SK-N-SH (cell line): ENCODE measurements around the gene KCNQ4. TPM values are rescaled to one million over a fixed set of nuclear protein-coding genes. Genes with fewer than 3 reads are reported as not detected.

Experiments used
- CTCF ChIA-PET: fragments of 300-600, 350-600 bp; formaldehyde crosslinking; extraction: SDS; loops from one replicate; lab custom pipeline; 2021; lab: Yijun Ruan, JAX
- POLR2A ChIA-PET: fragments of 350-600 bp; sonication (Branson Sonifier 250); formaldehyde crosslinking; extraction: SDS; loops from one replicate; lab custom pipeline; 2020; ENCODE audit warnings: antibody characterized with exemption, inconsistent platforms; lab: Yijun Ruan, JAX
- DNase-seq: peaks from one replicate; pipeline ENCODE4 v3.0.0; 2012
- H2AFZ ChIP-seq: fragments of 200-600 bp; sonication (generic); 2 replicates; pipeline ENCODE4 v1.8.1; 2016; ENCODE audit warnings: antibody characterized with exemption, mild to moderate bottlenecking, low read depth
- H3F3A ChIP-seq: fragments of 200-600 bp; sonication (generic); replicated peaks from 2 replicates; pipeline ENCODE3; 2016; ENCODE audit warnings: antibody characterized with exemption, mild to moderate bottlenecking; ENCODE audit not compliant: insufficient read depth
- H3K27ac ChIP-seq, 2 experiments: fragments of 200-500 bp in 1 of 2; fragments of 200-600 bp in 1 of 2; sonication (Bioruptor generic) in 1 of 2; sonication (generic), shearing (Covaris generic) in 1 of 2; 2 replicates each; pipeline versions ENCODE4 v1.5.1 to v1.6.1; 2014 to 2016; ENCODE audit warnings: low read depth in 2 of 2, inconsistent platforms in 1 of 2, low read length in 1 of 2, mild to moderate bottlenecking in 1 of 2, mixed read lengths in 1 of 2
- H3K27me3 ChIP-seq: fragments of 200-600 bp; sonication (generic), shearing (Covaris generic); 2 replicates; pipeline ENCODE4 v1.6.1; 2016; ENCODE audit warnings: mixed run types; ENCODE audit not compliant: insufficient read depth
- H3K36me3 ChIP-seq, 2 experiments: fragments of 200-500 bp in 1 of 2; fragments of 200-600 bp in 1 of 2; sonication (Bioruptor generic) in 1 of 2; sonication (generic) in 1 of 2; replicated peaks in 1 of 2; 2 replicates each; pipeline versions ENCODE3 to v1.5.1; 2014 to 2016; ENCODE audit warnings: low read length in 1 of 2, mild to moderate bottlenecking in 1 of 2; ENCODE audit not compliant: insufficient read depth in 2 of 2, control insufficient read depth in 1 of 2
- H3K4me1 ChIP-seq, 2 experiments: fragments of 200-500 bp in 1 of 2; fragments of 200-600 bp in 1 of 2; sonication (Bioruptor generic) in 1 of 2; sonication (generic), shearing (Covaris generic) in 1 of 2; 2 replicates each; pipeline versions ENCODE4 v1.5.1 to v1.6.1; 2014 to 2016; ENCODE audit warnings: low read depth in 1 of 2, low read length in 1 of 2, mixed run types in 1 of 2; ENCODE audit not compliant: insufficient read depth in 2 of 2, control insufficient read depth in 1 of 2
- H3K4me2 ChIP-seq: fragments of 200-600 bp; sonication (generic), shearing (Covaris generic); 2 replicates; pipeline ENCODE4 v1.6.1; 2017; ENCODE audit warnings: mixed run types
- H3K4me3 ChIP-seq, 2 experiments: fragments of 200-500 bp in 1 of 2; fragments of 200-600 bp in 1 of 2; sonication (Bioruptor generic) in 1 of 2; sonication (generic), shearing (Covaris generic) in 1 of 2; 2 replicates each; pipeline versions ENCODE4 v1.5.1 to v1.8.1; 2014 to 2016; ENCODE audit warnings: low read depth in 2 of 2, inconsistent platforms in 1 of 2, low read length in 1 of 2, mild to moderate bottlenecking in 1 of 2, mixed read lengths in 1 of 2, moderate library complexity in 1 of 2
- H3K79me2 ChIP-seq: fragments of 200-600 bp; sonication (generic); 2 replicates; pipeline ENCODE4 v1.8.1; 2017; ENCODE audit warnings: mild to moderate bottlenecking; ENCODE audit not compliant: insufficient read depth
- H3K9ac ChIP-seq: fragments of 200-600 bp; sonication (generic); 2 replicates; pipeline ENCODE4 v1.6.1; 2017; ENCODE audit warnings: mixed run types
- H3K9me2 ChIP-seq: fragments of 200-600 bp; sonication (generic); 2 replicates; pipeline ENCODE4 v1.6.1; 2017; ENCODE audit warnings: mixed run types
- H3K9me3 ChIP-seq: fragments of 200-600 bp; sonication (generic); 2 replicates; pipeline ENCODE4 v1.6.1; 2017; ENCODE audit warnings: mixed run types, mild to moderate bottlenecking, moderate library complexity
- H4K20me1 ChIP-seq: fragments of 200-600 bp; sonication (generic); 2 replicates; pipeline ENCODE4 v1.6.1; 2017; ENCODE audit warnings: mild to moderate bottlenecking, mixed run types; ENCODE audit not compliant: insufficient read depth
- CHD2 ChIP-seq: fragments of 150-350 bp; IDR thresholded peaks from 2 replicates; pipeline ENCODE4 v1.6.1; 2018; ENCODE audit warnings: low read length; ENCODE audit not compliant: partially characterized antibody
- ELF1 ChIP-seq: IDR thresholded peaks from 2 replicates; pipeline ENCODE4 v1.4.0; 2012
- EP300 ChIP-seq, 2 experiments: IDR thresholded peaks; 2 replicates each; pipeline versions ENCODE4 v1.4.0 to v1.6.1; 2012; ENCODE audit warnings: borderline replicate concordance in 1 of 2, low read depth in 1 of 2, low read length in 1 of 2
- FOSL2 ChIP-seq: IDR thresholded peaks from 2 replicates; pipeline ENCODE4 v1.4.0; 2012; ENCODE audit warnings: low read depth, mild to moderate bottlenecking, moderate library complexity, borderline replicate concordance
- GABPA ChIP-seq: IDR thresholded peaks from 2 replicates; pipeline ENCODE4 v1.4.0; 2012; ENCODE audit warnings: low read depth, mild to moderate bottlenecking
- NFIC ChIP-seq: IDR thresholded peaks from 2 replicates; pipeline ENCODE4 v1.4.0; 2012; ENCODE audit warnings: borderline replicate concordance
- REST ChIP-seq: IDR thresholded peaks from 2 replicates; pipeline ENCODE4 v1.6.1; 2012; ENCODE audit warnings: mild to moderate bottlenecking, low read depth, low read length, moderate library complexity
- SIN3A ChIP-seq: IDR thresholded peaks from 2 replicates; pipeline ENCODE4 v1.6.1; 2012; ENCODE audit warnings: low read depth, mild to moderate bottlenecking, low read length, moderate library complexity, borderline replicate concordance
- SMC3 ChIP-seq: IDR thresholded peaks from 2 replicates; pipeline ENCODE4 v1.6.1; 2012; ENCODE audit warnings: low read depth, low read length, improper control_type of control experiment
- TAF1 ChIP-seq: IDR thresholded peaks from 2 replicates; pipeline ENCODE4 v1.6.1; 2012; ENCODE audit warnings: low read depth, mild to moderate bottlenecking, low read length, moderate library complexity, borderline replicate concordance
- TCF12 ChIP-seq: IDR thresholded peaks from 2 replicates; pipeline ENCODE4 v1.4.0; 2012
- TEAD4 ChIP-seq: IDR thresholded peaks from 2 replicates; pipeline ENCODE4 v1.4.0; 2012; ENCODE audit warnings: mild to moderate bottlenecking, borderline replicate concordance; ENCODE audit not compliant: insufficient read depth
- USF1 ChIP-seq: IDR thresholded peaks from 2 replicates; pipeline ENCODE4 v1.4.0; 2012; ENCODE audit warnings: low read depth, borderline replicate concordance
- USF2 ChIP-seq: fragments of 150-350 bp; IDR thresholded peaks from 2 replicates; pipeline ENCODE4 v1.6.1; 2017; ENCODE audit warnings: antibody characterized with exemption, low read length, low read depth, borderline replicate concordance
- ZBTB33 ChIP-seq: IDR thresholded peaks from 2 replicates; pipeline ENCODE4 v1.4.0; 2012; ENCODE audit warnings: low read depth, borderline replicate concordance
- WGBS: methylation state at CpG from one replicate; pipeline ENCODE4 v1.1.6; 2017; ENCODE audit warnings: low lambda C conversion rate; 5-methylcytosine and 5-hydroxymethylcytosine counted together
- polyA plus RNA-seq, 3 experiments: library from polyadenylated mRNA; depleted of rRNA; stranded (reverse); fragments of >200 nt; gene quantifications; 2 replicates each; pipeline ENCODE4 v1.2.3, GENCODE V29; 2012

KCNQ4 gene
- polyA plus RNA-seq, 1 of the 3 experiments (the other 2 are of a cell fraction), result 0.15 TPM

GRCh38 chr1:40772146-40772955 is 11.2 kb upstream of the KCNQ4 start:
- WGBS, result no CpG with 5 or more reads among the region's 2 CpGs
- Histone ChIP-seq H3K79me2 (no peaks in the 10 kb centered on the region), H3F3A (no peaks in the 10 kb centered on the region), H4K20me1 (no peaks in the 10 kb centered on the region), H3K36me3 (peaks cover 29 to 40% of the 10 kb centered on the region in 2 experiments), H3K4me1 (no peaks in the 10 kb centered on the region), H3K9me3 (peaks cover 5% of the 10 kb centered on the region; the same call in 1 of the 2 replicates), H3K4me3 (no peak overlapping the region), H3K9me2 (no peaks in the 10 kb centered on the region), H3K4me2 (no peak overlapping the region), H3K9ac (no peak overlapping the region), H3K27ac (no peak overlapping the region), H2AFZ (no peak overlapping the region), H3K27me3 (no peaks in the 10 kb centered on the region)
- ChIA-PET POLR2A (no interaction called here), CTCF (interaction anchor here (0.6 to 9.1 kb wide), 15 partner anchors 7 to 179 kb away, joined by 3 to 153 read pairs (median 6); no protein-coding TSS in a partner anchor)
- no peak for DNase-seq
- TF ChIP-seq TAF1 (no peak), TEAD4 (no peak), CHD2 (no peak), ELF1 (no peak), EP300 (IDR thresholded peaks at IDR 0.05; ENCODE audit: borderline replicate concordance in 1 of 2, low read depth in 1 of 2, low read length in 1 of 2) (no peak), USF2 (no peak), GABPA (no peak), TCF12 (no peak), NFIC (no peak), SIN3A (no peak), ZBTB33 (no peak), REST (no peak), USF1 (no peak), FOSL2 (no peak), SMC3 (no peak)
